PFSK-1 (cell line): Measurements from ENCODE around the gene NYAP1.

Experiments used
- FOXP2 ChIP-seq: optimal IDR thresholded peaks from 2 replicates; pipeline ENCODE3; 2011; ENCODE audit warnings: borderline replicate concordance, control low read depth, inconsistent platforms; ENCODE audit not compliant: insufficient read depth; ENCODE audit errors: extremely low read length, extremely low read depth
- POLR2AphosphoS5 ChIP-seq: IDR thresholded peaks from 2 replicates; pipeline ENCODE4 v1.6.1; 2012; ENCODE audit warnings: low read depth, mild to moderate bottlenecking, control low read depth, low read length, moderate library complexity
- SIN3A ChIP-seq: IDR thresholded peaks from 2 replicates; pipeline ENCODE4 v1.6.1; 2012; ENCODE audit warnings: mild to moderate bottlenecking, low read length, moderate library complexity, borderline replicate concordance; ENCODE audit not compliant: insufficient read depth
- TAF1 ChIP-seq: IDR thresholded peaks from 2 replicates; pipeline ENCODE4 v1.6.1; 2012; ENCODE audit warnings: low read length, control low read depth, borderline replicate concordance; ENCODE audit not compliant: insufficient read depth
- TF ChIP-seq, protein P1 (sequence below), 2 experiments: IDR thresholded peaks; 2 replicates each; pipeline versions ENCODE4 v1.6.1 to v1.8.0; 2011 to 2012; ENCODE audit warnings: low read depth in 2 of 2, low read length in 2 of 2, control low read depth in 1 of 2, inconsistent platforms in 1 of 2, mild to moderate bottlenecking in 1 of 2, moderate library complexity in 1 of 2; ENCODE audit not compliant: insufficient read depth in 1 of 2

The NYAP1 gene

DNA sequence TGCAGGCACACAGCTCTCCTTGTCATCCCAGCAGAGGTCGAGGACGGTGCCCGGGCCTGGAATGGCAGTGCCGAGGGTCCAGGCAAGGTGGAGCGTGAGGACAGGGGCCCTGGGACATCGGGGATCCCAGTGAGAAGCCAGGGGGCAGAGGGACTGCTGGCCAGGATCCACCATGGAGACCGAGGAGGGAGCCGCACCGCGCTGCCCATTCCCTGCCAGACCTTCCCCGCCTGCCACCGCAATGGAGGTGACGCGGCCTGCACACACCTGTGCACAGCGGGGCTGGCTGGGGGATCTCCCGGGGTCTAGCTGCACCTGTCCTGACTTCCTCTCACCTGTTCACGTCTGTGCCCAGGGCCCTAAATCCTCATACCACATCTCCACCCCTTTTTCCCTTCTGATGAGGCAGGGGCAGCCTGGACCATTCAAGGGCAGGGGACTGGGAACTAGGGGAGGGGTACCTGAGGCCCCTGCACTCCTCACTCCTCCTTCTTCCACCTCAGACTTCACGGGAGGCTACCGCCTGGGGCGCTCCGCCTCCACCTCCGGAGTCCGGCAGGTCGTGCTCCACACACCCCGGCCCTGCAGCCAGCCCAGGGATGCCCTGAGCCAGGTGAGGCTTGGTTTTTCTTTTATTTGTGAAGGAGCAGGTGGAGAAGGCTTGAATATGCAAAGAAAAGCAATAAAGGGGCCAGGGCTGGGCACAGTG is 6.9 kb downstream of the NYAP1 start:
- TF ChIP-seq FOXP2 (no peak), TAF1 (no peak), SIN3A (no peak), POLR2AphosphoS5 (no peak)
- TF ChIP-seq, protein P1, sequence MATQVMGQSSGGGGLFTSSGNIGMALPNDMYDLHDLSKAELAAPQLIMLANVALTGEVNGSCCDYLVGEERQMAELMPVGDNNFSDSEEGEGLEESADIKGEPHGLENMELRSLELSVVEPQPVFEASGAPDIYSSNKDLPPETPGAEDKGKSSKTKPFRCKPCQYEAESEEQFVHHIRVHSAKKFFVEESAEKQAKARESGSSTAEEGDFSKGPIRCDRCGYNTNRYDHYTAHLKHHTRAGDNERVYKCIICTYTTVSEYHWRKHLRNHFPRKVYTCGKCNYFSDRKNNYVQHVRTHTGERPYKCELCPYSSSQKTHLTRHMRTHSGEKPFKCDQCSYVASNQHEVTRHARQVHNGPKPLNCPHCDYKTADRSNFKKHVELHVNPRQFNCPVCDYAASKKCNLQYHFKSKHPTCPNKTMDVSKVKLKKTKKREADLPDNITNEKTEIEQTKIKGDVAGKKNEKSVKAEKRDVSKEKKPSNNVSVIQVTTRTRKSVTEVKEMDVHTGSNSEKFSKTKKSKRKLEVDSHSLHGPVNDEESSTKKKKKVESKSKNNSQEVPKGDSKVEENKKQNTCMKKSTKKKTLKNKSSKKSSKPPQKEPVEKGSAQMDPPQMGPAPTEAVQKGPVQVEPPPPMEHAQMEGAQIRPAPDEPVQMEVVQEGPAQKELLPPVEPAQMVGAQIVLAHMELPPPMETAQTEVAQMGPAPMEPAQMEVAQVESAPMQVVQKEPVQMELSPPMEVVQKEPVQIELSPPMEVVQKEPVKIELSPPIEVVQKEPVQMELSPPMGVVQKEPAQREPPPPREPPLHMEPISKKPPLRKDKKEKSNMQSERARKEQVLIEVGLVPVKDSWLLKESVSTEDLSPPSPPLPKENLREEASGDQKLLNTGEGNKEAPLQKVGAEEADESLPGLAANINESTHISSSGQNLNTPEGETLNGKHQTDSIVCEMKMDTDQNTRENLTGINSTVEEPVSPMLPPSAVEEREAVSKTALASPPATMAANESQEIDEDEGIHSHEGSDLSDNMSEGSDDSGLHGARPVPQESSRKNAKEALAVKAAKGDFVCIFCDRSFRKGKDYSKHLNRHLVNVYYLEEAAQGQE (IDR thresholded peaks at IDR 0.05; ENCODE audit: insufficient read depth in 1 of 2, low read depth in 2 of 2, low read length in 2 of 2) = no peak

GRCh38 chr7:100491192-100491578 is 7.5 kb downstream of the NYAP1 start:
- TF ChIP-seq SIN3A (no peak), TAF1 (no peak), FOXP2 (no peak), POLR2AphosphoS5 (no peak)
- TF ChIP-seq, protein P1 (IDR thresholded peaks at IDR 0.05; ENCODE audit: insufficient read depth in 1 of 2, low read depth in 2 of 2, low read length in 2 of 2) = no peak

GRCh38 chr7:100492738-100493475 is 9.2 kb downstream of the NYAP1 start:
- TF ChIP-seq POLR2AphosphoS5 (no peak), SIN3A (no peak), FOXP2 (no peak), TAF1 (no peak)
- TF ChIP-seq, protein P1 (IDR thresholded peaks at IDR 0.05; ENCODE audit: insufficient read depth in 1 of 2, low read depth in 2 of 2, low read length in 2 of 2) = no peak

DNA sequence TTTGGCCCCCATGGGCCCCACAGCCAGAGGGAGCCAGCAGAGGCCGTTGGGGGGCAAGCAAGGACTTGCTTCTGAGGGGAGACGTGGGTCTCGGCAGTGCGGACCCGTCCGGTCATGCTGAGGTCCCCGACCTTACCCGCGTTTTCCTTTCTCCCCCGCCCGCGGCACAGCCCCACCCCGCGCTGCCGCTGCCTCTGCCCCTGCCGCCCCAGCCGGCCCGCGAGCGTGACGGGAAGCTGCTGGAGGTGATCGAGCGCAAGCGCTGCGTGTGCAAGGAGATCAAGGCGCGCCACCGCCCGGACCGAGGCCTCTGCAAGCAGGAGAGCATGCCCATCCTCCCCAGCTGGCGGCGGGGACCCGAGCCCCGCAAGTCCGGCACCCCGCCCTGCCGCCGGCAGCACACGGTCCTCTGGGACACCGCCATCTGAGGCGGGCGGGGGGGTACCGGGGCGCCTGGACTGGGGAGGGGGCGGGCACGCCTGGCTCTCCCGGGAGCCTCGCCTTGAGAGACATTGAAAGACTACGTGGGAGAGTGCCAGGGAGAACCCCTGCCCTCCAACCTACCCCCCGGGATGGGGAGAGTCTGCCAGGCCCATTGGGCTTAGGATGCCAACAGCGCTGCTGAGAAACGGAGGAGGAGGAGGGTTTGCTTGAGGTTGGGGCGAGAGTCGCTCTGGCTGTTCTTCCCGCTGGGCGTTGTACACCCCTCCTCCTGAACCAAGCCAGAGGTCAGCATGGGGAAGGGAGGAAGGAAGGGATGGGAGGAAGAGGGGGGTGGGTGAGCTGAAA is 9.9 kb downstream of the NYAP1 start:
- no peak for TF ChIP-seq POLR2AphosphoS5
- no peak for TF ChIP-seq FOXP2
- TF ChIP-seq TAF1 = no peak
- TF ChIP-seq SIN3A = no peak
- TF ChIP-seq, protein P1 (IDR thresholded peaks at IDR 0.05; ENCODE audit: insufficient read depth in 1 of 2, low read depth in 2 of 2, low read length in 2 of 2) = no peak
